Uterus (tissue), 2 donors: ENCODE results near the gene TRAPPC14.

Source experiments
- CTCF ChIP-seq, 4 experiments: fragments of 200-600 bp in 2 of 4; fragments of 450-650 bp in 2 of 4; sonication (generic) in 2 of 4; IDR thresholded peaks; one replicate each; pipeline ENCODE4 v1.5.1; 2016 to 2019; ENCODE audit warnings: antibody characterized with exemption in 4 of 4, mild to moderate bottlenecking in 2 of 4, moderate library complexity in 1 of 4
- POLR2A ChIP-seq, 2 donors: fragments of 450-650 bp; IDR thresholded peaks; one replicate each; pipeline ENCODE4 v1.6.1; 2016; ENCODE audit warnings: antibody characterized with exemption in 2 of 2, mild to moderate bottlenecking in 1 of 2, moderate library complexity in 1 of 2

GRCh38 chr7:100185726-100186125, 27.2 kb upstream of the TRAPPC14 start:
- TF ChIP-seq CTCF (IDR thresholded peaks at IDR 0.05) (no peak), POLR2A (IDR thresholded peaks at IDR 0.05) (no peak)
